IPS-NIHi11 (cell line): ENCODE data around the gene CD22.
"Not testable (repeated sequence)": the region's sequence is repeated elsewhere in the genome, so short reads cannot be mapped to it uniquely, and the experiment has no call there.

ENCODE experiments used
- DNase-seq: peaks from one replicate; pipeline ENCODE4 v3.0.0; 2012; ENCODE audit warnings: mixed read lengths, low spot score

Gene CD22

GRCh38 chr19:35359395-35359794 is 30.4 kb downstream of the CD22 start:
- not testable (repeated sequence) for DNase-seq

- not testable (repeated sequence) for DNase-seq
Measured at GRCh38 chr19:35360081-35360480, 31.1 kb downstream of the CD22 start.

GRCh38 chr19:35360880-35361420 is 32.0 kb downstream of the CD22 start:
- DNase-seq = no peak

- DNase-seq = no peak
Measured at GRCh38 chr19:35362261-35363000, 33.4 kb downstream of the CD22 start.

- no peak for DNase-seq
Measured at GRCh38 chr19:35363001-35363590, 34.1 kb downstream of the CD22 start.

- no peak for DNase-seq
Measured at GRCh38 chr19:35363711-35364425, 34.9 kb downstream of the CD22 start.

- no peak for DNase-seq
Measured at GRCh38 chr19:35365303-35365702, 36.3 kb downstream of the CD22 start.

- no peak for DNase-seq
Measured at GRCh38 chr19:35368378-35368777, 39.4 kb downstream of the CD22 start.

- no peak for DNase-seq
Measured at GRCh38 chr19:35369522-35369921, 40.5 kb downstream of the CD22 start.

GRCh38 chr19:35370722-35371121 is 41.7 kb downstream of the CD22 start, which contains the start of gene GPR42:
TSS of gene GPR42 (plus strand) at chr19:35371068. CDS start at chr19:35371360, 292 bp downstream.
- DNase-seq = no peak

GRCh38 chr19:35373492-35373891 is 44.5 kb downstream of the CD22 start:
- no peak for DNase-seq

- not testable (repeated sequence) for DNase-seq
Measured at GRCh38 chr19:35374031-35374430, 45.0 kb downstream of the CD22 start.

GRCh38 chr19:35375505-35376307 is 46.7 kb downstream of the CD22 start:
- no peak for DNase-seq

- no peak for DNase-seq
Measured at GRCh38 chr19:35377656-35378055, 48.7 kb downstream of the CD22 start.

GRCh38 chr19:35378356-35378755 is 49.4 kb downstream of the CD22 start:
- DNase-seq = no peak

- not testable (repeated sequence) for DNase-seq
Measured at GRCh38 chr19:35379545-35379944, 50.6 kb downstream of the CD22 start.

- no peak for DNase-seq
Measured at GRCh38 chr19:35379992-35380391, 51.0 kb downstream of the CD22 start.

GRCh38 chr19:35380450-35381124 is 51.6 kb downstream of the CD22 start:
- DNase-seq = no peak

- no peak for DNase-seq
Measured at GRCh38 chr19:35381318-35381717, 52.3 kb downstream of the CD22 start.

GRCh38 chr19:35381926-35382325 is 52.9 kb downstream of the CD22 start:
- no peak for DNase-seq

- DNase-seq = no peak
Measured at GRCh38 chr19:35383536-35383935, 54.5 kb downstream of the CD22 start.
